ENCODE results near the gene SULT1A4.
"Not testable (repeated sequence)": the region's sequence is repeated elsewhere in the genome, so short reads cannot be mapped to it uniquely, and the experiment has no call there.

Gene SULT1A4

GRCh38 chr16:29482276-29482675, 22.6 kb downstream of the SULT1A4 start:
- H3K9me3 ChIP-seq; H3K27ac ChIP-seq; H3K4me3 ChIP-seq; H3K36me3 ChIP-seq; H3K4me1 ChIP-seq; intact Hi-C loops (cut with DNase I; ENCODE audit: low total_unique reads); H3K27me3 ChIP-seq: not testable (repeated sequence)
- DNase-seq = peak; percentile 16 to 60

- H3K4me3 ChIP-seq; H3K36me3 ChIP-seq; H3K9me3 ChIP-seq; DNase-seq; intact Hi-C loops (cut with DNase I; ENCODE audit: low total_unique reads); H3K4me1 ChIP-seq; H3K27me3 ChIP-seq; H3K27ac ChIP-seq: not testable (repeated sequence)
Measured at GRCh38 chr16:29506308-29506707, 46.6 kb downstream of the SULT1A4 start, which contains the start of gene NPIPB12. TSS of gene NPIPB12 (minus strand) at chr16:29506408.

Data from tibial artery (tissue), 4 donors.